HG02571 (cell line): ENCODE data around the gene CSNK1G2.

Source experiments
- ATAC-seq: cut with Tn5 transposase; IDR thresholded peaks from one replicate; pipeline ENCODE4 v1.9.1; 2021; ENCODE audit warnings: mild to moderate bottlenecking, moderate library complexity; ENCODE audit not compliant: unreplicated experiment

Gene CSNK1G2

DNA sequence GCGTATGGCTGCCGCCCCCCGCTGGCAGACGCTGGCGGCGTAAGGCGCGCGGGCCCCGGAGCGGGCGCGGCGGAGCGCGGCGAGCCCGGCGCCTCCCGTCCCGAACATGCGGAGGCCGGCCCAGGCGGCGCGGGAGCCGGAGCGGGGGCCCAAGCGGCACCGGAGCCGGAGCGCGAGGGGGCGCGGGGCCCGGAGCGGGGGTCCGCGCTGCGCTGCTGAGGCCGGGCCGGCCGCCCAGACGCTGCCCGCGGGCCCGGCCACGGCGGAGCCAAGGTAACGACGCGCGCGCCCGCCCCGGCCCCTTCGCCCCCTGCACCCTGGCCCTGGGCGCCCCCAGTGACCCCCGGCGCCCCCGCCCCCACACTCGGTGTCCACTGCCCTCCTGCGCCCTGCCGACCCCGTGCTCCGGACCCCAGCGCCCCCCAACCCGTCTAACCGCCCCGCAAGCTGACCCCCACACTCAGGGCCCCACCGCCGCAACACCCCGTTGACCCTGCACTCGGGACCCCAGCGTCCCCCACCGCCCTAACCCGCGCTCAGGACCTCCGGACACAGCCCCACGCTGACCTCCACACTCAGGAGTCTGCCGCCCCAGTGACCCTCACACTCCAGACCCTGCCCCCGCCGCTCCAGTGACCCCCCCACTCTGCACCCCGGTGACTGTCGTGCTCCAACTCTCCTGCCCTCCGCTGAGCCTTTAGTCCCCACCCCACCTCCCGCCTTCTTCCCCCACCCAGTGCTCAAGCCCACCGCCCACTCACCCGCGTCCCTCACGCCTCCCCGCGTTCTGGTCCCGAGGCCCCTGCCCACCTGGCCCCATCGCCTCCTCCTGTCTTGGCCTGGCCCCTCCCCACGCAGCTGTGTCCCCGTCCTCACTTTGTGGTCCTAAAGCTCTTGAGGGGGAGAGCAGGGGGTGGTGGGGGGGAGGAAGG lies at the start of gene CSNK1G2:
TSS of gene CSNK1G2 (plus strand) at position 27 of the 932 bp plus-strand sequence. CDS start 28,601 bp downstream, outside the sequence.
- ATAC-seq = peak; percentile 1

DNA sequence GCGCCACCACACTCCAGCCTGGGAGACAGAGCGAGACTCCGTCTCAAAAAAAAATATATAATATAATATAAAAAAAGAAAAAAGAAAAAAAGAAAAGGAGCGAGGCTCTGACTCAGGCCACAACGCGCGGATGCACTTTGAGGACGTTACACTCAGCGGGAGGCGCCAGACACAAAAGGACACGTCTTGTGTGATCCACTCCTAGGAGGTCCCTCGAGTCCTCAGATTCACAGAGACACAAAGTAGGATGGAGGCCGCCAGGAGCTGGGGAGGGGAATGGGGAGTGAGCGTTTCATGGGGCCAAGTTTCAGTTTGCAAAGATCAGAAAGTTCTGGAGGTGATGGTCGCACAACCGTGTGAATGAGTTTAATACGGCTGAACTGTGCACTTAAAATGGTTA lies 47.2 kb upstream of the CSNK1G2 start:
- ATAC-seq = no peak

DNA sequence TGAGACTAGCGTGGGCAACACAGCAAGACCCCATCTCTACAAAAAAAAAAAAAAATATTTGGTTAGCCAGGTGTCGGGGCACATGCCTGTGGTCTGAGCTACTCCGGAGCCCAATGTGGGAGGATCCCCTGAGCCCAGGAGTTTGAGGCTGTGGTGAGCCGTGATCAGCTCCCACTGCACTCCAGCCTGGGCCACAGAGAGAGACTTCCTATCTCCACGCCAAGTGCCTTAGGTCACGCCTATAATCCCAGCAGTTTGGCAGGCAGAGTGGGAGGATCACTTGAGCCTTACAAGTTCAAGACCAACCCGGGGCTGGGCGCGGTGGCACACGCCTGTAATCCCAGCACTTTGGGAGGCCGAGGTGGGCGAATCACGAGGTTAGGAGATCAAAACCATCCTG lies 44.5 kb upstream of the CSNK1G2 start:
- ATAC-seq = no peak

DNA sequence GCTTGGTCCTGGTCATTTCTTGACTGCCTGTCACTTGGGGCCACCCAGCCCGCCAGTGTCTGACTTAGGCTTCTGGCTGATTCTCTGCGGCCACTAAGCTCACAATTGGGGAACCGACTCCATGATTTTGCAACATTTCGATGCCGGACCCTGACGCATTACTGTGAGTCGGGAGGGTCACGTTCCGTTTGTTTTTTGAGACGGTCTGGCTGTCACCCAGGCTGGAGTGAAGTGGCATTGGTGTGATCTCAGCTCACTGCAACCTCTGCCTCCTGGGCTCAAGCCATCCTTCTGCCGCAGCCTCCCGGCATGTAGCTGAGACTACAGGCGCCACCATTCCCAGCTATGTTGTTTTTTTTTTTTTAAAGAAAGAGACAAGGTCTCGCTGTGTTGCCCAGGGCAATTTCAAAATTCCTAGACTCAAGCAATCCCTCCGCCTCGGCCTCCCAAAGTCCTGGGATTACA lies 39.0 kb upstream of the CSNK1G2 start:
- no peak for ATAC-seq

DNA sequence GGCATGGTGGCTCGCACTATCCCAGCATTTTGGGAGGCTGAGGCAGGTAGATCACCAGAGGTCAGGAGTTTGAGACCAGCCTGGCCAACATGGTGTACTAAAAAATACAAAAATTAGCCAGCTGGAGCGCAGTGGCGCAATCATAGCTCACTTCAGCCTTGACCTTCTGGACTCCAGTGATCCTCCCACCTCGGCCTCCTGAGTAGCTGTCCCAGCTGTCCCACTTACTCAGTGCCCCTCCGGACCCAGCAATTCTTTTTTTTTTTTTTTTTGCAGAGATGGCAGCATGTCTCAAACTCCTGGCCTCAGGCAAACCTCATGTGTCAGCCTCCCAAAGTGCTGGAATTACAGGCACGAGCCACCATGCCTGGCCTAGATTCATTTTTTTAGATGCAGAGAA lies 38.0 kb upstream of the CSNK1G2 start:
- no peak for ATAC-seq

DNA sequence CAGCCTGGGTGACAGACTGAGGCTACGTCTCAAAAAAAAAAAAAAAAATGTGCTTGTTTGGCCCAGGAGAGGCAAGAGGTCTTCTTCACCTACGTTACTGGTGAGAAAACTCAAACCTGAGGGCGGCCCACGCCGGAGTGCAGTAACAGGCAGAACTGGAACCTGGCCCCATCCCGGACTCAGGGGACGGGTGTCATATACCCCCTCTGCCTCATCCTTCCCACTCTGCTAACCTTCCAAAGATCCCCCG lies 36.2 kb upstream of the CSNK1G2 start:
- ATAC-seq = no peak

DNA sequence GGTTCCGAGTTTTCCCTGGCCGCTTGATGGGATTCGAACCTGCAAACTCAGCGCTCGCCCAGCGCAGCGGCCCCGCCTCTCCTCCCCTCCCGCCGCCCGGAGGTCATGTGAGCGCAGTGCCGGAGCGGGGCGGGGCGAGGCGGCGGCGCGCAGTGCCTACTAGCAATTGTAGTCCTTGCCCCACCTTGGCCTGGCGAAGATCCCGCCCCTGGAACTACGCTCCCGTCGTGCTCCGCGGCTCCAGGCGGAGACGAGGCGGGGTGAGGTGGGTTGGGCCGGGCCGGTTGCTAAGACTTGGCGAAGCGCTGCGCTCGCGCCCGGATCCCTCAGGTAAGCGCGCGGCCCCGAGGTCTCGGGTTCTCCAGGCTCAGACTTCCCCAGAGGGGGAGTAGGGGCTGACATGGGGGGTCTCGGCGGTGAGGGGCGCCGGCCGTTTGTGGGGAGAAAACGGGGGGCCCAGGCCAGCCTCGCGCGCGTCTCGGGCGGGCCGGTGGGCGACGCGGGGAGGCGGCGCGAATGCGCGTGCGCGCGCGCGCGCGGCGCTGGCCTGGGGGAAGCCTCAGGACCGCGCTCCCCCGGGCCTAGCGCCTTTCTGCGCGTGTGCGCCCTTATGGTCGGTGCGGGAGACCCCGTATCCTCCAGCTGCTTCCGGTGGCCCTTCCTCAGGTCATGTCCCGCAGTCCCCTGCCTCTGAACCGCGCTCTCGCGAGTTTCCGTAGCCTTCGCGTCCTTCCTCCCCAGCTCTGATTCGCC lies 35.7 kb upstream of the CSNK1G2 start, which contains the start of the genes ADAT3 and SCAMP4:
TSS of gene ADAT3 (plus strand) at position 290 of the 753 bp plus-strand sequence. CDS start 6,649 bp downstream, outside the sequence.
TSS of gene SCAMP4 (plus strand) at position 290 of the 753 bp plus-strand sequence. CDS start 9,621 bp downstream, outside the sequence.
- ATAC-seq = peak; percentile 75

DNA sequence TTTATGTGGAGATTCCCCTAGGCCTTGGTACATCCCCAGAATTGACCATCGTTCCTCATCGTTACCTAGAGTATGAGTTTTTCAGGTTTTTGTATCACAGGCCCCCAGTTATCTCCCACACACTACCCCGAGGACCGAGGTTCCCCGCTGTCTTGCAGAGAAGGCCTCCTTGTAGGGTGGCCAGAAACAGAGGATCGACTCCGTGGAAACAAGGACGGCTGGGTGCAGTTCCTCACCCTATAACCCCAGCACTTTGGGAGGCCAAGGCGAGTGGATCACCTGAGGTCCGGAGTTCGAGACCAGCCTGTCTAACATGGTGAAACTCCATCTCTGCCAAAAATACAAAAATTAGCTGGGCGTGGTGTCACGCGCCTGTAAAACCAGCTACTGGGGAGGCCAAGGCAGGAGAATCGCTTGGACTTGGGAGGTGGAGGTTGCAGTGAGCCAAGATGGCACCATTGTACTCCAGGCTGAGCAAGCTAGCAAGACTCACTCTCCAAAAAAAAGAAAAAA lies 35.1 kb upstream of the CSNK1G2 start:
- ATAC-seq = no peak

DNA sequence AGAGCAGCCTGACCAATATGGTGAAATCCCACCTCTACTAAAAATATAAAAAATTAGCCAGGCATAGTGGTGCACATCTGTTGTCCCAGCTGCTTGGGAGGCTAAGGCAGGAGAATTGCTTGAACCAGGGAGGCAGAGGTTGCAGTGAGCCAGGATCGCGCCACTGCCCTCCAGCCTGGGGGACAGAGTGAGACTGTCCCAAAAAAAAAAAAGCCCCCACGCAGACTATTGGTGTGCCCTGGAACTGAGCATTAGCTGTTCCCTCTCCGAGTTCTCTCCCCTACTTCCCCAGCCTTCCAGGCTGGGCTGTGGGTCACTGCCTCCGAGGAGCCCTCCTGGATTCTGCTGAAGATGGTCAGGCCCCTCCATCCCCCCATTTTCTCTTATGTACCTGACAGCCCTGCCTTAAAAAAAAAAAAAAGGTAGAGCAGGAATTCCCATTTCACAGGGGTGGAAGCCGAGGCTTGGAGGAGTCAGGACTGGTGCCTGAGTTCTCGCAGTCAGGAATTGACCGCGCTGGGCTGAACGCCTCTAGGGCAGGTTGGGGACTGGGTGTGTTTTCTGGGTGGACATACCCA lies 33.9 kb upstream of the CSNK1G2 start:
- ATAC-seq = no peak

DNA sequence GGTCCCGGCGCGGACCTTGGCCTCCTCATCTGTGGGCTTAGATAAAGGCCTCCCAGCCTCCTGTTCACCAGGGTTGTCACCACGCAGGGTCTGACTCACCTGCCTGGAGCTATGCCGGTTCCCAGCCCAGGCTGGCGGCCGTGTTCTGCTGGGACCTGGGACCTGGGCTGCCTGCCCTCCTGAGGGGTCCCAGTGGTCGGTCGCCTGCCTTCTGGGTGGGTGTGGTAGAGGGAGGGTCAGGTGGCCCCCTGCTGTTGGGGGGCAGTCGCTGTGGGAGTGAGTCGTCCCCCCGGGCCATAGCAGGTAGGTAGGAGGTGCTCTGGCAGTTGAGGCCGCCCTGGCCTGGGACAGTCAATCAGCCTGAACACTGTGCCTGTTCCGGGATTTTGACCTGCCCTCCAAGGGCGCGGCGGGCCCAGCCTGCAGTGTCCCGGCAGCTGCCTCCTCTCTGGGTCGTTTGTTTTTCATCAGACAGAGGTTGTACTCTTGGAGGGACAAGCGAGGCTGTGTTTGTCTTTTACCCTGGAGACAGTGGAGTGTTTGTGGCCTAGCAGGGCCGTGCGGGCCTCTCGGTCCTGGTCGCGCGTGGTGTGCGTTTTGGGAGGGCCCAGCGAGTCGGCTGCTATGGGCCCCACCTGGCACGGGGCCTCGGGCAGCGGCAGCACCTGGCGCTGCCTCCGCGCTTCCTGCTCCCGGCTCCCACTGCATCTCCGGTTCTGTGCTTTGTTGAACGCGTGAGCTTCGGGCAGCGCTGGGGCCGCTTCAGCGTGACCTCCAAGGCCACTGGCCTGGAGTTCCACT lies 33.2 kb upstream of the CSNK1G2 start:
- ATAC-seq = no peak

DNA sequence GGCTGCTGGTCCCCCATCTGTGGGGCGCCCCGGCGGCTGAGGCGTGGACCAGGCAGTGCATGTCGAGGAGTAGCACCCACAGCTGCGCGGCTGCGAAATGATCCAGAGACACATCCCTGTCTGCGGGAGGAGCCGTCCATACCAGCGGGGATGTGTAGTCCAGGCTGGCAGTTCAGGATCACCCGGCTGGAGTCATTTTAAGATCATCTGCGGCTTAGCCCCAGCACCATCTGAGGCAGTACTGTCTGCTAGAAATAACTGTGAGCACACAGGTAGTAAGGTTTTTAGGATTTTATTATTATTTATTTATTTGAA lies 32.7 kb upstream of the CSNK1G2 start:
- no peak for ATAC-seq

DNA sequence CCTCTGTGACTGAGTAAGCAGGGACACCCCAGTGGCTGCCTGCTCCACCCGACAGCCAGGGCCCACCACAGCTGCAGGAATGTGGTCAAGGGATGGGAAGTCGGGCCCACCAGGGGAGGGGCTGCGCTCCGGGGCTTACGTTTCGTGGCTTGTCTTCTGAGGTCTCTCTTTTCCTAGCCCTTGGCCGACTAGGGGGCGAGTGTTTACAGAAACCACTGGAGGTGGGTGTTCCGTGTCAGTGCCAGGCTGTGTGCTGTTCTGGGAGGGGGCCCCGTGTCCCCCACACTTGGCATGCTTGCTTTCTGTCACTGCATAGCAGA lies 31.3 kb upstream of the CSNK1G2 start:
- ATAC-seq = no peak

DNA sequence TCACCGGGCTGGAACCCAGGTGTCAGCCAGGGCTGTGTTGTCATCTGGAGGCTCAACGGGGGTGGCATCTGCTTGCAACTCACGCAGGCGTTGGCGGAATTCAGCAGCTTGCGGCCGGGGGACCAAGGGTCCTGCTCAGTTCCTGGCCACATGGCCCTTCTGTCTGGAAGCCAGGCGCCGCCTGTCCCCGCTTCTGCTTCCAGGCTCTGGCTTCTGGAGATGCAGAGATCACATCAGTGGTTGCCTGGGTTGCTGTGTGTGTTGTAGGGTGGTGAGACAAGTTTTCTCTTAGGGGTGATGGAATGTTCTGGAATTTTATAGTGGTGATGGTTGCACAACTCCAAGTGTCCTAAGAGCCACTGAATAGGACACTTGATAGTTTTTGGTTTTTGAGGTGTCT lies 30.8 kb upstream of the CSNK1G2 start:
- no peak for ATAC-seq

DNA sequence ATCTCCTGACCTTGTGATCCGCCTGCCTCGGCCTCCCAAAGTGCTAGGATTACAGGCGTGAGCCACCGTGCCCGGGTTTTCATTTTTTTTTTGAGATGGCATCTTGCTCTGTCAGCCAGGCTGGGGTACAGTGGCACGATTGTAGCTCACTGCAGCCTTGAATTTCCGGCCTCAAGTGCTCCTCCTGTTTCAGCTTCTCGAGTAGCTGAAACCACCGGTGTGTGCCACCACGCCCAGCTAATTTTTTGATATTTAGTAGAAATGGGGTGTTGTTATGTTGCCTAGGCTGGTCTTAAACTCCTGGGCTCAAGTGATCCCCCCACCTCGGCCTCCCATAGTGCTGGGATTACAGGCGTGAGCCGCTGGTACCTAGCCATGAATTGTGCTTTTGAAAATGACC lies 29.9 kb upstream of the CSNK1G2 start:
- no peak for ATAC-seq

DNA sequence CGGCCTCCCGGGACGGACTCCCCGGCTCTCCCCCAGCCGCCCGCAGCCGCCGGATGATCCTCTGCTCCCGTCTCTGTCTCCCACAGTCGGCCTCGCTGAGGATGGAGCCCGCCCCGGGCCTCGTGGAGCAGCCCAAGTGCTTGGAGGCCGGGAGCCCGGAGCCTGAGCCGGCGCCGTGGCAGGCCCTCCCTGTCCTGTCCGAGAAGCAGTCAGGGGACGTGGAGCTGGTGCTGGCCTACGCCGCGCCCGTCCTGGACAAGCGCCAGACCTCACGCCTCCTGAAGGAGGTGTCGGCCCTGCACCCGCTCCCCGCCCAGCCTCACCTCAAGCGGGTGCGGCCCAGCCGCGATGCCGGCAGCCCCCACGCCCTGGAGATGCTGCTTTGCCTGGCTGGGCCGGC lies 29.0 kb upstream of the CSNK1G2 start:
- ATAC-seq = no peak

DNA sequence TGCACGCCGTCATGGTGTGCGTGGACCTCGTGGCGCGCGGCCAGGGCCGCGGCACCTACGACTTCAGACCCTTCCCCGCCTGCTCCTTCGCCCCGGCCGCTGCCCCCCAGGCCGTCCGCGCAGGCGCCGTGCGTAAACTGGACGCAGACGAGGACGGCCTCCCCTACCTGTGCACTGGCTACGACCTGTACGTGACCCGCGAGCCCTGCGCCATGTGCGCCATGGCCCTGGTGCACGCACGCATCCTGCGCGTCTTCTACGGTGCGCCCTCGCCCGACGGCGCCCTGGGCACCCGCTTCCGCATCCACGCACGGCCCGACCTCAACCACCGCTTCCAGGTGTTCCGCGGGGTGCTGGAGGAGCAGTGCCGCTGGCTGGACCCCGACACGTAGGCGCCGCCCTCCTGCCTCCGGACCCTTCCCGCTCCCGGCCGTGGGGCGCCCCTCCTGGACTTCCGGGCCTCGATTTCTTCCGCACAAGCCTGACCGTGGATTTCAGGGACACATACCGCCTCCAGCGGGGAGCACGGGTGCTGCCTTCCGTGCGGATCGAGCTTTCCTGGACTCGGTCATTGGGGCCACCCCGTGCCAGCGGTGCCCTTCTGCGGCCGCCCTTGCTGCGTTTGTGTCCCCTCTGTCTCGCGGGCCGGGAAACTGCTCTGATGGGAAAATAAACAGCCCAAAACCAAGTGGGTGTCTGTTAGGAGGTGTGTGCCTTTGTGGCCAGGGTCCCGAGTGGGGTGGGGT lies 28.0 kb upstream of the CSNK1G2 start:
- ATAC-seq = no peak

DNA sequence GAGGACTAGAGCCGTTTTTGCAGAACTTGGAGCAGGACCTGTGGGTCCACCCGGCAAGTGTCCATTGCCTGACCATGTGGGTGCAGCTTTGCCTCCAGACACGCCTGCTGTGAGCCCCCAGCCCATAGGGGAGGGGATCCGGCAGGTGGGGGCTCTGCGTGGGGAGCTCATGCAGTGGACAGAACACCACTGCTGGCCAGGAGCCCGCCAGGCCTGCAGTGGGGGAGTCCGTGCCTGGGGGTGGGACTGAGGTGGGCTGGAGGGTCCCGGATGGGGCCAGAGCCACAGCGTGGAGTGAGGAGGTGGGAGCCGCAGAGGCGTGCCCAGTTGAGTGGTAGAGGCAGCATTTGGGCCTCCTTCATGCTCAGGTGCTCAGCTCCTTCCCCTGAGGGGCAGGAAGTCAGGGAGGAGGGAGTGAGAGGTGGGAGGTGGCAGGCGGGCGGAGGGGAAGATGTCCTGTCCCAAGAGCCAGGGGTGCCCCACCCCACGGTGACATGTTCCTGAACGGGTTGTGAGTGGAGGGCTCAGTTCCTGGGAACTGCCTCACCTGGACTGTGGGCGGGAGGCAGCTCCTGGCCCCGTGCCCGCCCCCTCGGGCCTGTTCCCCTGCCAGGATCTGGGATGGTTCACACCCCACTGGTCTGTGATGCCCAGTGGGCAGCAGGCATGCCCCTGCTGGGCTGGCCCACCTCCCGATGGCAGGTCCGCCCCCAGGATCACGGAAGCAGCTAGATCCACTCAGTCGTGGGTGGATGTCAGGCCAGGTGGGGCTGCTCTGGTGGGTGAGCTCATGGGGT lies 27.0 kb upstream of the CSNK1G2 start:
- ATAC-seq = no peak

DNA sequence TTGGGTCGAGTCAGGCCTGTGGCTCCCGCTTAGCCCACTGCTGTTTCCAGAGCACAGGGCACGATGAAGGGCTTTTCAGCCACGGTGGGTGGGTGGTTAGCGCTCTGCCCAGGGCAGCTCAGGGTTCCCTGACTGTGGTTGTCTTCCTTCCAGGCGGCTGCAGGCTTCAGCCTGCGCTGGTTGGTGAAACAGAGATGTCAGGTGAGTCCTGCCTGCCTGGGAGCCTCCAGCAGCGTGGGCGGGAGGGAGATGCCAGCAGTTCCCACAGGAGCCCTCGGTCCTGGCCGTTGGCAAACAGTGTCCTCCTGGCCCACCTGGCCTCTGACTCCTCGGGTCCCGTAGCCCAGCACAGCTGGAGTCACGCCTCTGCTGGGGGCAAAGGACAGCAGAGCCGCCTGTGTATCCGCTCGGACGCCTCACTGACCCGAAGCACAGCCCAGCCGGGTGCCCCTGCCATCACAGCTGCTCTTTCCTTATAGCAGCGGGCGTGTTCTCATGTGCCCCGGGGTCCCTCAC lies 26.1 kb upstream of the CSNK1G2 start:
- ATAC-seq = no peak

DNA sequence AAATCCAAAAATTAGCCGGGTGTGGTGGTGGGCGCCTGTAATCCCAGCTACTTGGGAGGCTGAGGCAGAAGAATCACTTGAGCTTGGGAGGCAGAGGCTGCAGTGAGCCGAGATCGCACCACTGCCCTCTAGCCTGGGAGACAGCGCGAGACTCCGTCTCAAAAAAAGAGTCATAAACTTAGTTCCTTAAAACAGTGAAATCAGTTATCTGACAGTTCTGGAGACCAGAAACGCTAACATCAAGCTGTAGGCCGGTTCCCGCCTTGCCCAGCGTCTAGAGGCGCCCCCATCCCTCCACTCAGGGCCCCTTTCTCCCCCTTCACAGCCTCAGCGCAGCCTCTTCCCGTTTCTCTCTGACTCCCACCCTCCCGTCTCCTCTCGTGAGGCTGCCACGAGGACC lies 23.8 kb upstream of the CSNK1G2 start:
- ATAC-seq = no peak
